ENCODE results near the gene STAP2. TPM values are rescaled to one million over a fixed set of nuclear protein-coding genes. Genes with fewer than 3 reads are reported as not detected.

The STAP2 gene
- total RNA-seq, 1 donor from 2014 or later: 6.8 TPM

DNA sequence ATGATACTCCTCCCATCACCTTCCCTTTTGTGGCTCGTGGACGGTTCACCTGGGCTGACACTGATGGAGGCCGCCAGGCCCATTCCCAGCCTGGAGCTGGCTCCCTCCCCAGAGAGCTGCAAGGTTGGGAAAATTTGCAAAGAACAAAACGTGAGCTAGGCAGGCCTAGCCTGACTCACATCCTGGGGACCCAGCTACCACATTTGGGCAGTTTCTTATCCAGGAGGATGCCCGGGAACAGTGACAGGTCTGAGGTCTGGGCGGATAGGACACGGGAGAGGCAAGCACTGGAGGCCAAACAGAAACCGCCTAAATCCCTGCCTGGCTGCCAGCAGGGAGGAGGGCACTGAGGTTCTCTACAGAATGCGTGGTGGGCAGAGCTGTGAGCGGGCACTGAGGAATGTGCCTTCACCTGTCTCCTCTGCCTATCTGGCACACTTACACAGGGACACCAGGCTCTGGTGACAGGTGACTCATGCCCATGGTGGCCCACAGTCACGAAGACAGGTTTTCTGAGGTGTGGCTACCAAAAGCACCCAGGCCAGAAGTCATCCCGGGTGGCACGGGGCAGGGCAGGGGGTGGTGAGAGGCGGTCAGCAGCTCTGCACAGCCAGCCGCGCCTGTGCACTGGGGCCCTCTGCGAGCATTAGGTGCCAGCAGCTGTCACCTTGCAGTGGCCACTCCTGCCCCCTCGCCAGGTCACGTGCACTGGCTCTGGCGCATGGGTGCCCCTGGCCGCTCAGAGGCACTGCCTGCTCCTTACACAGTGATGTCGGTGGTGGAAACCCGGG, 38.6 kb upstream of the STAP2 start:
- Histone ChIP-seq H2AFZ (replicated peaks) (no peak overlapping the region), H3K4me2 (peak overlapping the region; percentile 27), H3K9ac (no peak overlapping the region), H3K4me1 (peaks cover 23% of the 10 kb centered on the region), H4K20me1 (ENCODE audit: low read depth) (peaks cover 83% of the 10 kb centered on the region), H3K27ac (no peak overlapping the region), H3K9me3 (ENCODE audit: low read depth) (no peaks in the 10 kb centered on the region), H3K27me3 (no peaks in the 10 kb centered on the region), H3K36me3 (no peaks in the 10 kb centered on the region), H3K4me3 (no peak overlapping the region), H3F3A (ENCODE audit: low read depth) (peaks cover 13% of the 10 kb centered on the region), H3K79me2 (ENCODE audit: low read depth) (peaks cover 48% of the 10 kb centered on the region)
- Mint-ChIP-seq H3K36me3 (peaks cover 2% of the 10 kb centered on the region), H3K9me3 (no peaks in the 10 kb centered on the region), H3K4me3 (no peak overlapping the region), H3K4me1 (peaks cover 46% of the 10 kb centered on the region), H3K27ac (peak overlapping the region; percentile 93), H3K27me3 (ENCODE audit: insufficient read depth, low read depth) (peaks cover 5% of the 10 kb centered on the region)
- TF ChIP-seq EZH2phosphoT487 (IDR thresholded peaks at IDR 0.05) (no peak), EZH2 (IDR thresholded peaks at IDR 0.05) (no peak)
- TF ChIP-seq, protein P1, sequence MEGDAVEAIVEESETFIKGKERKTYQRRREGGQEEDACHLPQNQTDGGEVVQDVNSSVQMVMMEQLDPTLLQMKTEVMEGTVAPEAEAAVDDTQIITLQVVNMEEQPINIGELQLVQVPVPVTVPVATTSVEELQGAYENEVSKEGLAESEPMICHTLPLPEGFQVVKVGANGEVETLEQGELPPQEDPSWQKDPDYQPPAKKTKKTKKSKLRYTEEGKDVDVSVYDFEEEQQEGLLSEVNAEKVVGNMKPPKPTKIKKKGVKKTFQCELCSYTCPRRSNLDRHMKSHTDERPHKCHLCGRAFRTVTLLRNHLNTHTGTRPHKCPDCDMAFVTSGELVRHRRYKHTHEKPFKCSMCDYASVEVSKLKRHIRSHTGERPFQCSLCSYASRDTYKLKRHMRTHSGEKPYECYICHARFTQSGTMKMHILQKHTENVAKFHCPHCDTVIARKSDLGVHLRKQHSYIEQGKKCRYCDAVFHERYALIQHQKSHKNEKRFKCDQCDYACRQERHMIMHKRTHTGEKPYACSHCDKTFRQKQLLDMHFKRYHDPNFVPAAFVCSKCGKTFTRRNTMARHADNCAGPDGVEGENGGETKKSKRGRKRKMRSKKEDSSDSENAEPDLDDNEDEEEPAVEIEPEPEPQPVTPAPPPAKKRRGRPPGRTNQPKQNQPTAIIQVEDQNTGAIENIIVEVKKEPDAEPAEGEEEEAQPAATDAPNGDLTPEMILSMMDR (IDR thresholded peaks at IDR 0.05): no peak
- DNase-seq (ENCODE audit: low spot score): no peak

DNA sequence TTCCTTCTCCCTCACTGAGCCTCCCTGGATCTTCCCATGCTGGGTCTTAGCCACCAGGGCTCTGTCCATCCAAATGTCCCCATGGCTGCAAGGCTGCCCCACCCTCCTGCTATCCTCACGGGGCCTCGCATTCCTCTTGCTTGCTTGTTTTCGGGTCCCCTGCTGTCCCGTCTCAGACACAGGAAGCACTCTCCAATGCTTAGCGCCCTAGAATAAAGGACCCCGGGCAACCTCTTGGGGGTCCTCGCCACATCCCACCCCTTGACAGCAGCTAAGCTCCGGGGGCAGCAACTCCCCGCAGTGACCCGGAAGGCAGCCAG, 38.0 kb upstream of the STAP2 start:
- H3K36me3 Mint-ChIP-seq: peaks cover 2% of the 10 kb centered on the region
- peak overlapping the region; percentile 93 for H3K27ac Mint-ChIP-seq
- Histone ChIP-seq H3K79me2 (ENCODE audit: low read depth) (peaks cover 49% of the 10 kb centered on the region), H3K27me3 (no peaks in the 10 kb centered on the region), H2AFZ (replicated peaks) (no peak overlapping the region), H3K4me3 (no peak overlapping the region), H3K9ac (no peak overlapping the region), H3K4me2 (peak overlapping the region; percentile 27), H3K9me3 (ENCODE audit: low read depth) (no peaks in the 10 kb centered on the region), H4K20me1 (ENCODE audit: low read depth) (peaks cover 86% of the 10 kb centered on the region), H3K4me1 (peaks cover 23% of the 10 kb centered on the region), H3F3A (ENCODE audit: low read depth) (peaks cover 13% of the 10 kb centered on the region), H3K27ac (peak overlapping the region; percentile 39), H3K36me3 (no peaks in the 10 kb centered on the region)
- DNase-seq (ENCODE audit: low spot score): no peak
- peaks cover 43% of the 10 kb centered on the region for H3K4me1 Mint-ChIP-seq
- TF ChIP-seq EZH2phosphoT487 (IDR thresholded peaks at IDR 0.05) (no peak), EZH2 (IDR thresholded peaks at IDR 0.05) (no peak)
- TF ChIP-seq, protein P1 (IDR thresholded peaks at IDR 0.05): no peak
- no peak overlapping the region for H3K4me3 Mint-ChIP-seq
- peaks cover 5% of the 10 kb centered on the region for H3K27me3 Mint-ChIP-seq (ENCODE audit: insufficient read depth, low read depth)
- H3K9me3 Mint-ChIP-seq: no peaks in the 10 kb centered on the region

DNA sequence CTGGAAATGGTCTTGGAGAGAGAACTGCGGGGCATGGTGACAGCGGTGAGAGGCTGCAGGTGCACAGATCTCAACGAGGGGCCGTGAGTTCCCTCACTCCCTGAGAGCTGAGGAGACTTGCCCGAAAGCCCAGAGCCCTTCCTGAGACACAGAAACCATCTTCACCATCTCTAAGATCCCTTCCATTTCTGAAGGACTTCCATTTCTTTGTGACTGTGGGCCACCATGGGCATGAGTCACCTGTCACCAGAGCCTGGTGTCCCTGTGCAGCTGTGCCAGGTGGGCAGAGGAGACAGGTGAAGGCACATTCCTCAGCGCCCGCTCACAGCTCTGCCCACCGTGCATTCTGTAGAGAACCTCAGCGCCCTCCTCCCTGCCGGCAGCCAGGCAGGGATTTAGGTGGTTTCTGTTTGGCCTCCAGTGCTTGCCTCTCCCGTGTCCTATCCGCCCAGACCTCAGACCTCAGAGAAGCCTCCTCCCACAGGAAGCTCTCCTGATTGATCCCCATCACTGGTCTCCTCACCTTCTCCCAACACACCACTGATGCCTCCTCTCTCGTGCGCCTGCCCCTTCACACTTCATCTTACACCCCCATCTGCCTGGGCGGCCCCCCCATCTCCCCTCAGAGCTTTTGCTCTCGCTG, 37.5 kb upstream of the STAP2 start:
- TF ChIP-seq EZH2 (IDR thresholded peaks at IDR 0.05) (no peak), EZH2phosphoT487 (IDR thresholded peaks at IDR 0.05) (no peak)
- TF ChIP-seq, protein P1 (IDR thresholded peaks at IDR 0.05): no peak
- Histone ChIP-seq H3K79me2 (ENCODE audit: low read depth) (peaks cover 50% of the 10 kb centered on the region), H3K9me3 (ENCODE audit: low read depth) (no peaks in the 10 kb centered on the region), H3K9ac (no peak overlapping the region), H4K20me1 (ENCODE audit: low read depth) (peaks cover 91% of the 10 kb centered on the region), H3K4me3 (no peak overlapping the region), H2AFZ (replicated peaks) (no peak overlapping the region), H3K4me1 (peaks cover 23% of the 10 kb centered on the region), H3K4me2 (no peak overlapping the region), H3K27me3 (no peaks in the 10 kb centered on the region), H3K36me3 (no peaks in the 10 kb centered on the region), H3K27ac (peak overlapping the region; percentile 39), H3F3A (ENCODE audit: low read depth) (peaks cover 16% of the 10 kb centered on the region)
- DNase-seq (ENCODE audit: low spot score): no peak
- H3K9me3 Mint-ChIP-seq: no peaks in the 10 kb centered on the region
- peaks cover 43% of the 10 kb centered on the region for H3K4me1 Mint-ChIP-seq
- H3K27me3 Mint-ChIP-seq (ENCODE audit: insufficient read depth, low read depth): peaks cover 5% of the 10 kb centered on the region
- H3K27ac Mint-ChIP-seq: peak overlapping the region; percentile 94
- peaks cover 2% of the 10 kb centered on the region for H3K36me3 Mint-ChIP-seq
- H3K4me3 Mint-ChIP-seq: peak overlapping the region; percentile 43

Measured in neural progenitor cell (in vitro differentiated cells).